ENCODE results near the gene KCTD16.

The KCTD16 gene

DNA sequence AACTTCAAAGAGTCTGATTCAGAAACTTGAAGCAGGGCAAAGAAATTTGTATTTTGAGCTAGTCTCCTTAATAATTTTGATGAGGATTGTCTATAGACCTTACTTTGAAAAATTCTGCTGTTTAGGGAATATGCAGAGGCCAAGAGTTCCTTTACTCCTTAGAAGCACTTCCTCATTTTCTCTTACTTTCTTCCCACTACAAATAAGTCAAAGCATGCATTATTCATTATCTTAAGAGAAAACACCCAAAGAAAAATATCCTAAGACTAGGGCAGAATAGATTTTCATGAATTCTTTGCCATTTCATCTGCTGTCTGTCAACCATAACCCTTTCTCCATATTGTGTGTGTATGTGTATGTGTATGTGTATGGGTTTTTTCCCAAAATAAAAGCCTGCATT, 307.9 kb downstream of the KCTD16 start:
- H3K4me3 Mint-ChIP-seq = no peak overlapping the region
- H3K27ac Mint-ChIP-seq = no peak overlapping the region
- intact Hi-C loops (cut with micrococcal nuclease) = no loop called here
- no peaks in the 10 kb centered on the region for H3K27me3 Mint-ChIP-seq
- H3K36me3 Mint-ChIP-seq (ENCODE audit: low read depth) = no peaks in the 10 kb centered on the region
- no peaks in the 10 kb centered on the region for H3K9me3 Mint-ChIP-seq
- H3K4me1 Mint-ChIP-seq (ENCODE audit: low read depth) = no peaks in the 10 kb centered on the region

DNA sequence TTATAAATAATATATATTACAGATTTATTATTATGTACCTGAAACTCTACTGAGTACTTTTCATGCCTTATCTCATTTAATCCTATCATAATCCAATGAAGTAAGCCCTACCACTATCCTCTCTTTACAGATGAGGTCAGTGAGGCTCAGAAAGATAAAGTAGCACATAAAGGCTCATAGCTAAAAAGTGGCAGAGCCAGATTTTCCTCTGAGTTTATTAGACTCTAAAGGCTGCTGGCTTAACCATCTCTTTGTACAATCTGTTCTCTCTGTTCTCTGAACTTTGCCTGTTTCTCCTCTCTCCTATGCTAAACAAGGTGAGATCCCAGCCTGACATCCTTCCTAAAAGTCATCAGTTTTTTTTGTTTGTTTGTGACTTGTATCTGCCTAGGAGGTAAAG, 311.2 kb downstream of the KCTD16 start:
- Mint-ChIP-seq H3K36me3 (ENCODE audit: low read depth) (no peaks in the 10 kb centered on the region), H3K27ac (no peak overlapping the region), H3K27me3 (no peaks in the 10 kb centered on the region), H3K9me3 (no peaks in the 10 kb centered on the region), H3K4me1 (ENCODE audit: low read depth) (no peaks in the 10 kb centered on the region), H3K4me3 (no peak overlapping the region)
- intact Hi-C loops (cut with micrococcal nuclease) = no loop called here

DNA sequence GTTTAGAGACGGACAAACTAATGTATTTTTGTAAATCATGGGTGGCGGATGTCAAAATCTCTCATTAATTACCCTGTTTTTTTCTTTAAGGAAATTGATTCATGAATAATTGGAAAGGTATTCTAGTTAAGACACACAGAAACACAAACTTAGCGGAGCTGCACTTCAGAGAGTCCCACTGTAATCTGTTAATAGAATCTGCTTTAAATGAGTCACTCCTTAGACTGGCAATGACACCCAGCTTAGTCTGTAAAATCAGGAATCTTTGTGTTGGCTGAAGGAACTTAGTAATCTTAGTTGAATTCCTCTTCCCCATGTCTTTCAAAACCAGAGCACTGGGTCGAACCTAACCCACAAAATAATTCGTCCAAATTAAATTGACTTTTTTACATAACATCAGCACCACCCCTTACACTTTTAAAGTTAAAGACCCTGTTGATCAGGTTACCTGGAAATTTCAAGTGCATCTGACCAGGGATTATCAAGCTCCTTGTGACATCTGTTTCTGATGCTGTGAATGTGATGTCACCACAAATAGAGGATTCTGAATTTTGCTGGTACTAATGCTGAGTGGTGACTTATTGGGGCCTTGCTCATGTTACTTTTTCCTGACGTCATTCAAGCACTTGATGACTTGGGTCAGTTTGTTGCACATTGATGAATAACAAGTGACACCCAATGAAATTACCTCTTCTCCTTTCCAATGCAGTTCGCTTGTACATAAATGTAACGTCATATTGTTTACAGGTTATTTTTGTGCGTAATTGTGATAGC, 313.6 kb downstream of the KCTD16 start:
- Mint-ChIP-seq H3K36me3 (ENCODE audit: low read depth) (no peaks in the 10 kb centered on the region), H3K27ac (no peak overlapping the region)

DNA sequence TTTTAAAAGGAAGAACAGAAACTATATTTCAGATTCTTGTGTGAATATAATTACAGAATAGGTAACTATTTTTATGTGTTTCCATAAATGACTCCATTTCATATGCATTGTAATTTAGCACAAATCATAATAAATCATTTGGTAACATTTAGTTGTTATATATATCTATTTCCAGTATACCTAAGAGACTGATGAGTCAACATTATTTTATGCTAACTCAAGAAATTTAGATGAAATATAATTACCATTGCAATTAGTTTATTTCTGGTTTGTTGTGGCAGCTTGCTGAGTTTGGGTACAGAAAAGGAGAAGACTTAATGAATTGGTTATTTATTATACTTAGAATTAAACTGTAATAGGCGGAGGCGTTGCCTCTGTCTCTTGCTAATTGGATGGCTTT, 314.9 kb downstream of the KCTD16 start:
- peaks cover 19% of the 10 kb centered on the region for H3K9me3 Mint-ChIP-seq
- H3K36me3 Mint-ChIP-seq (ENCODE audit: low read depth) = no peaks in the 10 kb centered on the region
- H3K27me3 Mint-ChIP-seq = no peaks in the 10 kb centered on the region
- H3K27ac Mint-ChIP-seq = no peak overlapping the region
- no peak overlapping the region for H3K4me3 Mint-ChIP-seq
- intact Hi-C loops (cut with micrococcal nuclease) = no loop called here
- H3K4me1 Mint-ChIP-seq (ENCODE audit: low read depth) = no peaks in the 10 kb centered on the region

More for the DNA sequence above, 313.6 kb downstream of the KCTD16 start:
- Mint-ChIP-seq H3K27me3 (no peaks in the 10 kb centered on the region), H3K9me3 (peaks cover 10% of the 10 kb centered on the region), H3K4me3 (no peak overlapping the region), H3K4me1 (ENCODE audit: low read depth) (no peaks in the 10 kb centered on the region)
- intact Hi-C loops (cut with micrococcal nuclease) = no loop called here

DNA sequence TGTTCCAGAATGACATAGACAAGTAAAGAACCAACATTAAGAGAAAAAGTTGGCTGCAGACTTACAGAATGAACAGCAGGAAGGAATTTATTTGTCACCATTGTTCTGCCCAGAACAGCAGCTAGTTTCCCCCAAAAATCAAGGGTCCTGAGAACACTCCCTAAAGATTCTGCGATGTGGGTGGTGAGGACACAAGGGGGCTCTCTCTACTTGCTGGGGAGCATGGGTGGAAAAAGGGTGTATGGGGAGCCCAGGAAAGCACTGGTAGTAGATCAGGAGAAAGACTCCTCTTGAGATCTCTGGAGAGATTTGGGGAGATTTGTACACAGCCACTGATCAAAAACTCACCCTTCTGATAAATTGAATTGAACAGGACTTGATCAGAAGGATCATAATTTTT, 316.5 kb downstream of the KCTD16 start:
- Mint-ChIP-seq H3K36me3 (ENCODE audit: low read depth) (no peaks in the 10 kb centered on the region), H3K27me3 (no peaks in the 10 kb centered on the region), H3K4me1 (ENCODE audit: low read depth) (no peaks in the 10 kb centered on the region), H3K27ac (no peak overlapping the region), H3K9me3 (peaks cover 31% of the 10 kb centered on the region), H3K4me3 (no peak overlapping the region)
- intact Hi-C loops (cut with micrococcal nuclease) = no loop called here

DNA sequence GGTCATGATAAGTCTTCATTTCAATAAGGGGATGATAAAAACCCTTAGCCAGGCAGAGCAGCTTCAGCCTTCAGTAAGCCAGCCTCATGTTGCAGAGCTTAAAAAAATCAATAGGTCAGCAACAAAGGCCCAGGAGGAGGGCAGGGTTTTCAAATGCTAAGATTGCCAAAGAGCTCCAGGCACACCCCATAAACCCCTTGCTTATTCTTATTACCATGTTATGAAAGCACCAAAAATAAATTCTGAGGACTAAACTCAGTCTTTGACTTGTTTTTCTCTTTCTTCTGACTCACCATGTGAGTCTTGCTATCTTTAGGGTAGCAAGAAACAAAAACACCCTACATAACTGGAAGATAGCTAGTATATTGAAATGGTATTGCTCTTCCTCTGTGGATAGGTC, 317.1 kb downstream of the KCTD16 start:
- H3K27me3 Mint-ChIP-seq = no peaks in the 10 kb centered on the region
- no peak overlapping the region for H3K4me3 Mint-ChIP-seq
- peaks cover 32% of the 10 kb centered on the region for H3K9me3 Mint-ChIP-seq
- H3K4me1 Mint-ChIP-seq (ENCODE audit: low read depth) = no peaks in the 10 kb centered on the region
- intact Hi-C loops (cut with micrococcal nuclease) = no loop called here
- no peak overlapping the region for H3K27ac Mint-ChIP-seq
- no peaks in the 10 kb centered on the region for H3K36me3 Mint-ChIP-seq (ENCODE audit: low read depth)

DNA sequence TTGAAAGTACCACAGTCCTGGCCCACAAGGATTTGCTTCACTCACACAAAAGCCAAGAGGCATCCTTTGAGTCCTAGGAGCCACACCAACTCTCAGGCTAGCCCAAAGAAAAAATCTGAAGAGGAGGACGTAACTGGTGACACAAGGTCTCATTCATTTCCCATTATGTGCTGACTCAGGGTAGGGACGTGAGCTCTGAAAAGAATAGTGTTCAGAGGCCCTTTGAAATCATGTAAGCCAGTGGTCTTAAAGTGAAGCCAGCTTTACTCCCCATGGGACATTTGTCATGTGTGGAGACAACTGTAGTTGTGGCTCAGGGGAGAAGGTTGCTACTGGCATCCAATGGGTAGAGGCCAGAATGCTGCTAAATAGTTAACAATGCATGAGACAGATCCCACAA, 332.4 kb downstream of the KCTD16 start:
- H3K27me3 Mint-ChIP-seq = no peaks in the 10 kb centered on the region
- peaks cover 13% of the 10 kb centered on the region for H3K9me3 Mint-ChIP-seq
- intact Hi-C loops (cut with micrococcal nuclease) = no loop called here
- no peak overlapping the region for H3K27ac Mint-ChIP-seq
- H3K4me3 Mint-ChIP-seq = no peak overlapping the region
- H3K4me1 Mint-ChIP-seq (ENCODE audit: low read depth) = no peaks in the 10 kb centered on the region
- no peaks in the 10 kb centered on the region for H3K36me3 Mint-ChIP-seq (ENCODE audit: low read depth)

DNA sequence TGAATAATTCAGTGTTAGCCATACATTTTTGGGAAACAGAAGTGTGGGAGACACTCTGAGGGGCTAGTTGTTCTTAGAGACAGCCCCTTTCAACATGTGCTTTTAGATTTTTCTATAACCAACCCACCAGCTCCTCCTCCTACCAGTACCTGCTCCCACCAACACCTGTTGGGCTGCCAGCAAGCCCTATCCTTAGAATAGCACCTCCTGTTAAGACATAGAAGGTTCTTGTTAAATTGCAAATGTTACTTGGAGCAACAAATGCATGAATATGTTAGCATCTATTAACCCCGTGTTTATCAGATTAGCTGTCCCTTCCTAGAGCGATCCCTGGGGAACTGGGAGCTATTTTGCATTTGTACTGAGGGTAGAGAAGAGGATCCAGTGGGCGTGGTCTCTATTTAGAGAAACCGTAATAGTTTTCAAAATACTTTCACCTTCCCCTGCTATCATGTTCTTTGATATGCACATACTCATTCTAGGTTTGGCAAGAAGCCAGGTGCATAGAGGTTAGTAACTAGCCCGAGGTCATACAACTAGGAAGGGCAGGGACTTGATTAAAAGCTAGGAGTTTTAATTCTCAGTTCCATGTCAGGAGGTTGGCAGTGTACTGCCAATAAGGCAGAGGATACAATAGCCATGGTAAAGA, 334.4 kb downstream of the KCTD16 start:
- no peak overlapping the region for H3K27ac Mint-ChIP-seq
- no peaks in the 10 kb centered on the region for H3K36me3 Mint-ChIP-seq (ENCODE audit: low read depth)
- H3K27me3 Mint-ChIP-seq = no peaks in the 10 kb centered on the region
- no peaks in the 10 kb centered on the region for H3K4me1 Mint-ChIP-seq (ENCODE audit: low read depth)
- peaks cover 7% of the 10 kb centered on the region for H3K9me3 Mint-ChIP-seq
- H3K4me3 Mint-ChIP-seq = no peak overlapping the region
- intact Hi-C loops (cut with micrococcal nuclease) = no loop called here

DNA sequence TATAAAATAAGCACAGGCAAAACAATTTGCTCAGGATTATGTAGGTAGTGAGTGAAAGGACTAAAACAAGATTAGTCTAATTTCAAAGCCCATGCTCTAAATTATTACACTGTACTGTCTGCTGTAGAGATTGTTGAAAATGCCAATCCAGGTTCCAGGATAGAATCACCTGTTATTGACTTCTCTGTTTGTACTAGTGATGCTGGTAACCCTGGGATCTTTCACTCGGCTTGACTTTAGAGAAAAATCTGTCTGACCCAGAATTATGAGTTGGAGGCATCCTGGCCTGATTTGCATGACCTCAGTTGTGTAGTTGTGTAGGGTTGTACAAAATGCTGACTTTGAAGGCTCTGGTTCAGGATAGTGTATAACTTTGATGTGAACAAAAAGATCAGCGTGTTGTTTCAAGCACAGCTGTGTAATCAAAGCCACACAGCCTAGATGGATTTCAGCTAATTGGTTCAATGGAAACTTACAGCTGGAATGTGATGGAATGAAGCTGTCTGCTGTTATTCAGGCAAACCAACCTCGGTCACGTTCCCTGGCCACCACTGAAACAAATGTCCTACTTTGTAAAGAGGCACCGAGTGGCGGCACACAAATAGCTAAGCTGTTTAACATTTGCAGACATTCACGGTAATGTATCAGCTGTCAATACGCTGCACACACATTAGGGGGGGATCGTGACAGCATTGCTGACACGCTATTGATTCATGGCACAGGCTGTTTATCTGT, 340.3 kb downstream of the KCTD16 start:
- Mint-ChIP-seq H3K4me1 (ENCODE audit: low read depth) (no peaks in the 10 kb centered on the region), H3K36me3 (ENCODE audit: low read depth) (no peaks in the 10 kb centered on the region), H3K27me3 (no peaks in the 10 kb centered on the region), H3K27ac (no peak overlapping the region), H3K9me3 (peaks cover 35% of the 10 kb centered on the region), H3K4me3 (no peak overlapping the region)
- intact Hi-C loops (cut with micrococcal nuclease) = no loop called here

DNA sequence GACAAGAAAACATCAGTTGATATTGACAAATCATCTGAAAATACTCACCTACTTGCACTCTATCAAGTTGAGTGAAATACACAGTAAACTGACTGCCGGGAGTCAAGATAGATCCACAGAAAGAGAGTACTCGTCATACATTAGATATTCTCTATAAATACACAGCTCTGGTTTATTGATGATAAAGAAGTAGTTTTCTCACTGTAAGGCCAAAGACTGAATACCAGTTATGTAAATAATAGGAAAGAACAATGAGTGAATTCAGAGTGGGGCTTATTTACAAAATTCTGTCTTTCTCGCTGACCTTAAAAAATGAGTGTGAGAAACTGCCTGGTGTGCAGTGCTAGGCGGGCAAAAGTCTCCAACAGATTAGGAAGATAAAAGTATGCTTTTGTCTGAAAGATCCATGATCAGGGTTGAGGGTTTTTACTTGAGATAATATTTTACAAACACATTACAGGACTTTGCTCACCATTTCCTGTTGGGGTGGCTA, 341.0 kb downstream of the KCTD16 start:
- H3K27me3 Mint-ChIP-seq = no peaks in the 10 kb centered on the region
- intact Hi-C loops (cut with micrococcal nuclease) = no loop called here
- H3K4me1 Mint-ChIP-seq (ENCODE audit: low read depth) = no peaks in the 10 kb centered on the region
- H3K27ac Mint-ChIP-seq = no peak overlapping the region
- no peak overlapping the region for H3K4me3 Mint-ChIP-seq
- peaks cover 38% of the 10 kb centered on the region for H3K9me3 Mint-ChIP-seq
- H3K36me3 Mint-ChIP-seq (ENCODE audit: low read depth) = no peaks in the 10 kb centered on the region

DNA sequence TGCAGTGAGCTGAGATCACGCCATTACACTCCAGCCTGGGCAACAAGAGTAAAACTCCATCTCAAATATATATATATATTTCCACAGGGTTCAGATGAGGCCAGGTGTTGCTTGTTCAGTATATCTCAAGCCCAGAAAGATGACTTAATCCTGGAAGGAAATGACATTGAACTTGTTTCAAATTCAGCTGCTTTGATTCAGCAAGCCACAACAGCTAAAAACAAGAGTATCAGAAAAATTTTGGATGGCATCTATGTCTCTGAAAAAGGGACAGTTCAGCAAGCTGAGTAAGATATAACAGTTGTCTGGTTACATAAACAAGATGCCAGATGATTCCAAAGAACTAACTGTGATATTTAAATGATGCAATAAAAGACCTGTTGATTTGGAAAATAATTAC, 352.0 kb downstream of the KCTD16 start:
- Mint-ChIP-seq H3K27ac (no peak overlapping the region), H3K4me3 (no peak overlapping the region), H3K36me3 (ENCODE audit: low read depth) (no peaks in the 10 kb centered on the region), H3K4me1 (ENCODE audit: low read depth) (no peaks in the 10 kb centered on the region), H3K27me3 (no peaks in the 10 kb centered on the region), H3K9me3 (peaks cover 9% of the 10 kb centered on the region)
- intact Hi-C loops (cut with micrococcal nuclease) = no loop called here

DNA sequence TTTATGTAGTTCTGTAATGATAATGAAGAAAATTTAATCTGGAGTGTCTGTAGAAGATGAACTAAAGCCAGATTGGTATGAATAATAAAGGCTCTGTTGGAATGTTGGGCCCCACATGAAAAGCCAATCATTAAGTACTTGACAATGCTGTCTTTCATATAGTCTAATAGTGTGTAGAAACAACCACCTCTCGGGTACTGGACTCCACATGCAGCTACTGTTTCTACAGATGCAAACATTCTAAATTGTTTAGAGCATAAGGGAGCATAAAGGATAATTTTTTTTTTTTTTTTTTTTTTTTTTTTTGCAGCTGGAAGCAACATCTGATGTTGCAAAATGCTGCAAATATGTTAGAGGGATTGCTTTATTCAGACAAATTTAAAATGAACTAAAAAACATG, 354.3 kb downstream of the KCTD16 start:
- Mint-ChIP-seq H3K36me3 (ENCODE audit: low read depth) (no peaks in the 10 kb centered on the region), H3K27ac (no peak overlapping the region), H3K27me3 (no peaks in the 10 kb centered on the region), H3K9me3 (peaks cover 9% of the 10 kb centered on the region), H3K4me1 (ENCODE audit: low read depth) (no peaks in the 10 kb centered on the region), H3K4me3 (no peak overlapping the region)
- intact Hi-C loops (cut with micrococcal nuclease) = no loop called here

DNA sequence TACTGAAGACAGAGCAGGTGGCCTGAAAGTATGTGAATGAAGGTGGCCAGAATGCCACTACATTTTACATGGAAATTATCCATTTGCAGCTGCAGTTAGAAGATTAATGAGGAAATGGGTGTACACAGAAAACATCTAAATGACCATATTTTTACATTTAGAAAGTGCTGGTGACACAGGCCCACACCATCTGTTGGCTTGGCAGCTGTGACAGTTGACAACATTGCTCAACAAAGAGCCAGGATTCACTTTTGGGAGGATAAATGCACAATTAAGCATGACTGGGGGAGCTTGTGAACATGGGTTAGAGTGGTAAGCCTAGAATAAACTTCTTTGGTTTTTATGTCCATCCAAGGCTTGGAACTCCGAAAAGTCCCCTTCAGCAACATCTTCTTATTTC, 360.5 kb downstream of the KCTD16 start:
- no peaks in the 10 kb centered on the region for H3K27me3 Mint-ChIP-seq
- H3K9me3 Mint-ChIP-seq = peaks cover 22% of the 10 kb centered on the region
- no peaks in the 10 kb centered on the region for H3K4me1 Mint-ChIP-seq (ENCODE audit: low read depth)
- intact Hi-C loops (cut with micrococcal nuclease) = no loop called here
- H3K27ac Mint-ChIP-seq = no peak overlapping the region
- H3K4me3 Mint-ChIP-seq = no peak overlapping the region
- H3K36me3 Mint-ChIP-seq (ENCODE audit: low read depth) = no peaks in the 10 kb centered on the region
